DOHH2 (cell line): Measurements from ENCODE around the gene MGRN1.

Experiments
- H3F3A ChIP-seq: fragments of 200-600 bp; sonication (generic), shearing (Covaris generic); 2 replicates; pipeline ENCODE4 v1.6.0; 2016; ENCODE audit warnings: antibody characterized with exemption, mild to moderate bottlenecking; ENCODE audit not compliant: control insufficient read depth, insufficient read depth
- H3K27ac ChIP-seq: fragments of 200-600 bp; sonication (generic); 2 replicates; pipeline ENCODE4 v1.5.1; 2014; ENCODE audit warnings: low read depth, mild to moderate bottlenecking, low read length, moderate library complexity
- H3K27me3 ChIP-seq: fragments of 200-600 bp; sonication (generic); 2 replicates; pipeline ENCODE4 v1.6.1; 2014; ENCODE audit warnings: mild to moderate bottlenecking, low read length, mixed read lengths; ENCODE audit not compliant: control insufficient read depth
- H3K36me3 ChIP-seq: fragments of 200-600 bp; sonication (generic); 2 replicates; pipeline ENCODE4 v1.6.1; 2014; ENCODE audit warnings: mild to moderate bottlenecking, low read length, moderate library complexity, mixed read lengths; ENCODE audit not compliant: control insufficient read depth
- H3K4me1 ChIP-seq: fragments of 200-600 bp; sonication (generic); 2 replicates; pipeline ENCODE4 v1.6.1; 2014; ENCODE audit warnings: mild to moderate bottlenecking, low read length, mixed read lengths; ENCODE audit not compliant: control insufficient read depth
- H3K4me2 ChIP-seq: fragments of 200-600 bp; sonication (generic); 2 replicates; pipeline ENCODE4 v1.6.0; 2014; ENCODE audit warnings: mild to moderate bottlenecking, low read length, moderate library complexity
- H3K4me3 ChIP-seq: fragments of 200-600 bp; sonication (generic); 2 replicates; pipeline ENCODE4 v1.5.1; 2014; ENCODE audit warnings: mild to moderate bottlenecking, low read length, mixed read lengths
- H3K79me2 ChIP-seq: fragments of 200-600 bp; sonication (generic); 2 replicates; pipeline ENCODE4 v1.6.1; 2014; ENCODE audit warnings: mild to moderate bottlenecking, low read length, mixed read lengths; ENCODE audit not compliant: control insufficient read depth
- H3K9me2 ChIP-seq: fragments of 200-600 bp; sonication (generic); replicated peaks from 2 replicates; pipeline ENCODE4 v1.6.1; 2014; ENCODE audit warnings: mild to moderate bottlenecking, low read length, mixed read lengths; ENCODE audit not compliant: control insufficient read depth
- H3K9me3 ChIP-seq: fragments of 200-600 bp; sonication (generic); 2 replicates; pipeline ENCODE4 v1.6.1; 2014; ENCODE audit warnings: antibody characterized with exemption, low read length, mixed read lengths; ENCODE audit not compliant: control insufficient read depth, insufficient read depth
- H4K20me1 ChIP-seq: fragments of 200-600 bp; sonication (generic); 2 replicates; pipeline ENCODE4 v1.6.0; 2014; ENCODE audit warnings: low read depth, mild to moderate bottlenecking, antibody characterized with exemption, low read length, moderate library complexity; ENCODE audit not compliant: control insufficient read depth, insufficient read depth
- EZH2phosphoT487 ChIP-seq: fragments of 200-600 bp; sonication (generic); IDR thresholded peaks from 2 replicates; pipeline ENCODE4 v1.6.1; 2017; ENCODE audit warnings: borderline replicate concordance, mild to moderate bottlenecking, antibody characterized with exemption, low read length, moderate library complexity, mixed read lengths
- TF ChIP-seq, protein P1 (sequence below): fragments of 200-600 bp; sonication (generic); IDR thresholded peaks from one replicate; pipeline ENCODE4 v1.5.1; 2014; ENCODE audit warnings: antibody characterized with exemption, mild to moderate bottlenecking, low read depth, low read length; ENCODE audit not compliant: poor library complexity, severe bottlenecking

Gene MGRN1

DNA sequence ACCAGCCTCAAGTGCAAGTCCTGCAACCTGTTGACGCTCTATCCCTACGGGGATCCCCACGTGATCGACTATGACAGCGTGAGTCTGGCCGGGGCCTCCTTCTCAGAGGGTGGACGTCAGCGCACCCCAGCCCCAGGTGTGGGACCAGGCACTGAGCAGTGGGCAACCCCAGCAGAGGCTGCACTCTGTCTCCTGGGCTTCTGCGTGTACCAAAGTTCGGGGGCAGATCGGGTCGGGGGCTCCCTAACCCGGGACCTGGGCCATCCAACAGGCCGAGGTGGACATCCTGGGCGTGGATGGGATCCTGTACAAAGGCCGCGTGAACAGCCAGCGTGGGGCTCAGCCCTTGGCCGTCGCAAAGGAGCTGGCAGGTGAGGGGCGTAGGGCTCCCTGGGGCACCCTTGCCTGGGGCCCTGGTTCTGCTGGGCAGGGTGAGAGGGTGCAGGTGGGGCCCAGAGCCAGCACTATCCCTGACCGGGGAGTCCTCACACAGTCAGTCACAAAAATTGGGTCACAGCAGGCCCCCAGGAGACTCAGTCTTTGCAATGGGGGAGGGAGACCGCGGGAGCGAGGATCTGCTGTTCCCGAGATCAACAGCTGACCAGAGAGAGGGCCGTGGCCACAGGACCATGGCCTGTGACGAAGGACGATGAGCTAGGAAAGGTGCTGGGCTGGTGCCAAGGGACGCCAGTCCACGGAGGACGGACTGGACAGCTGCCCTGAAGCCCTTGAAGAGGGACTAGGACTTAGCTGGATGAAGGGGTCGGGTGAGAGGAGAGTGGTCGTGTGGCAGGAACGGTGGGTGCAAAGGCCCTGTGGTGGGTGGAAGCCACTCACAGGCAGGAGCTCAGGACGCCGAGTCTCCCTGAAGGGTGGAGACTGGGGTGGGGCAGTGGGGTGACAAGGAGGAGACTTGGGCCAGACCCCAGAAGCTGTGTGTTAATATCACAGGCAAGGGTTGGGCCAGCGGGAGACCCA is 29.9 kb upstream of the MGRN1 start:
- H3K27ac ChIP-seq, result no peak overlapping the region
- TF ChIP-seq, protein P1, sequence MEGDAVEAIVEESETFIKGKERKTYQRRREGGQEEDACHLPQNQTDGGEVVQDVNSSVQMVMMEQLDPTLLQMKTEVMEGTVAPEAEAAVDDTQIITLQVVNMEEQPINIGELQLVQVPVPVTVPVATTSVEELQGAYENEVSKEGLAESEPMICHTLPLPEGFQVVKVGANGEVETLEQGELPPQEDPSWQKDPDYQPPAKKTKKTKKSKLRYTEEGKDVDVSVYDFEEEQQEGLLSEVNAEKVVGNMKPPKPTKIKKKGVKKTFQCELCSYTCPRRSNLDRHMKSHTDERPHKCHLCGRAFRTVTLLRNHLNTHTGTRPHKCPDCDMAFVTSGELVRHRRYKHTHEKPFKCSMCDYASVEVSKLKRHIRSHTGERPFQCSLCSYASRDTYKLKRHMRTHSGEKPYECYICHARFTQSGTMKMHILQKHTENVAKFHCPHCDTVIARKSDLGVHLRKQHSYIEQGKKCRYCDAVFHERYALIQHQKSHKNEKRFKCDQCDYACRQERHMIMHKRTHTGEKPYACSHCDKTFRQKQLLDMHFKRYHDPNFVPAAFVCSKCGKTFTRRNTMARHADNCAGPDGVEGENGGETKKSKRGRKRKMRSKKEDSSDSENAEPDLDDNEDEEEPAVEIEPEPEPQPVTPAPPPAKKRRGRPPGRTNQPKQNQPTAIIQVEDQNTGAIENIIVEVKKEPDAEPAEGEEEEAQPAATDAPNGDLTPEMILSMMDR, result no peak
- no peak for TF ChIP-seq EZH2phosphoT487
- H3K79me2 ChIP-seq, result no peaks in the 10 kb centered on the region
- peaks cover 2% of the 10 kb centered on the region; the same call in 1 of the 2 replicates for H3K27me3 ChIP-seq
- H3K4me1 ChIP-seq, result no peaks in the 10 kb centered on the region
- H3K9me3 ChIP-seq, result no peaks in the 10 kb centered on the region
- no peaks in the 10 kb centered on the region for H4K20me1 ChIP-seq
- no peak overlapping the region for H3K4me2 ChIP-seq
- no peak overlapping the region for H3K4me3 ChIP-seq
- no peaks in the 10 kb centered on the region for H3K36me3 ChIP-seq
- no peaks in the 10 kb centered on the region for H3K9me2 ChIP-seq
- no peaks in the 10 kb centered on the region for H3F3A ChIP-seq

DNA sequence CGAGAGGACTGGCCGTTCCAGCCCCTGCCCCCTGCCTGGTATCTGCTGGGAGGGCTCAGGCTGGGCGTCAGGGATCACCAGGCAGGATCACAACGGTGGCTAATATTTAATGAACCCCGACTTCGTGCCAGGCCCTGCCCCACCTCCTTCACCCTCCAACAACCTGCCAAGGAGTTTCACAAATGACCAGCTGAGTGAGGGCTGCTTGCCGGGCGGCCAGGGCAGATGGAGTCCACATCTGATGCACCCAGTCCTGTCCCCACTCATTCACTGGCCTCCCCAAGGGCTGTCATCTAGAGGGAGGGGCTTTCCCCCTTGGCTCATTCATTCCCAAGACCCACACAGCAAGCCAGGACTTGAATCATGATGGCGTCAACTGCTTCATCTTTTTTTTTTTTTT is 27.5 kb upstream of the MGRN1 start:
- no peak overlapping the region for H3K4me2 ChIP-seq

DNA sequence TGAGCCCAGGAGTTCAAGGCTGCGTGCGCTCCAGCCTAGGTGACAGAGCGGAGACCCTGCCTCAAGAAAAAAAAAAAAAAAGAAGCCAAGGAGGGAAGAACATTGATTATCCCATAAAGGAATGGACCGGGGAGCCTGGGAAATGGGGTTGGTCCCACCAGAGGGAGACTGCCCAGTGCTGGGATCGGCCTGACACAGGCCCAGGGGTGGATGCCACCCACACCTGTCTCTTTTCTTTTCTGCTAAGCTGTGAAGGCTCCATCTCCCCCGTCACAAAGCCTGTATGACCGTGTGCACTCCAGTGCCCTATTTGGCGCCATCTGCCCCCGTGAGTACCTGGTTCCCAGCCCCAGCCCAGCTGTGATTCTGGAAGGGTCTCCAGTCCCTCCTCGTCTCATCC is 25.6 kb upstream of the MGRN1 start:
- Histone ChIP-seq H3K27me3 (no peaks in the 10 kb centered on the region; the same call in 1 of the 2 replicates), H3K79me2 (no peaks in the 10 kb centered on the region)
- TF ChIP-seq, protein P1, result no peak
- TF ChIP-seq EZH2phosphoT487, result no peak

More for the DNA sequence above, 27.5 kb upstream of the MGRN1 start:
- Histone ChIP-seq H4K20me1 (no peaks in the 10 kb centered on the region), H3K9me2 (no peaks in the 10 kb centered on the region), H3K27ac (no peak overlapping the region), H3K9me3 (no peaks in the 10 kb centered on the region), H3K36me3 (no peaks in the 10 kb centered on the region), H3K4me1 (no peaks in the 10 kb centered on the region), H3F3A (no peaks in the 10 kb centered on the region), H3K79me2 (no peaks in the 10 kb centered on the region), H3K4me3 (no peak overlapping the region), H3K27me3 (peaks cover 2% of the 10 kb centered on the region; the same call in 1 of the 2 replicates)
- TF ChIP-seq EZH2phosphoT487, result no peak
- TF ChIP-seq, protein P1, result no peak

More for the DNA sequence above, 25.6 kb upstream of the MGRN1 start:
- no peak overlapping the region for H3K4me2 ChIP-seq
- H3K36me3 ChIP-seq, result no peaks in the 10 kb centered on the region
- H3K9me3 ChIP-seq, result no peaks in the 10 kb centered on the region
- H3K4me3 ChIP-seq, result no peak overlapping the region
- no peak overlapping the region for H3K27ac ChIP-seq
- no peaks in the 10 kb centered on the region for H3K9me2 ChIP-seq
- H4K20me1 ChIP-seq, result no peaks in the 10 kb centered on the region
- no peaks in the 10 kb centered on the region for H3K4me1 ChIP-seq
- no peaks in the 10 kb centered on the region for H3F3A ChIP-seq
